GM21528 (cell line): ENCODE measurements around the gene CASZ1.

ENCODE experiments used
- ATAC-seq: cut with Tn5 transposase; IDR thresholded peaks from one replicate; pipeline ENCODE4 v1.9.1; 2021; ENCODE audit warnings: mild to moderate bottlenecking, moderate library complexity; ENCODE audit not compliant: unreplicated experiment, low FRiP score

CASZ1 gene

GRCh38 chr1:10756842-10757241 is 39.6 kb downstream of the CASZ1 start:
- ATAC-seq = no peak

- ATAC-seq = no peak
These were observed 40.4 kb downstream of the CASZ1 start for GRCh38 chr1:10755970-10756521.

GRCh38 chr1:10754568-10755329 is 41.7 kb downstream of the CASZ1 start:
- ATAC-seq = no peak

GRCh38 chr1:10753299-10753698 is 43.1 kb downstream of the CASZ1 start:
- no peak for ATAC-seq

GRCh38 chr1:10751561-10752085 is 44.8 kb downstream of the CASZ1 start:
- ATAC-seq = no peak

GRCh38 chr1:10751160-10751559 is 45.3 kb downstream of the CASZ1 start:
- ATAC-seq = no peak

GRCh38 chr1:10745886-10746455 is 50.5 kb downstream of the CASZ1 start:
- ATAC-seq = no peak

- no peak for ATAC-seq
These were observed 51.1 kb downstream of the CASZ1 start for GRCh38 chr1:10745383-10745782.

- ATAC-seq = no peak
These were observed 51.7 kb downstream of the CASZ1 start for GRCh38 chr1:10744654-10745238.

- ATAC-seq = no peak
These were observed 52.4 kb downstream of the CASZ1 start for GRCh38 chr1:10744029-10744428.

GRCh38 chr1:10741696-10742095 is 54.8 kb downstream of the CASZ1 start:
- no peak for ATAC-seq

GRCh38 chr1:10740123-10740522 is 56.3 kb downstream of the CASZ1 start:
- ATAC-seq = no peak

- no peak for ATAC-seq
These were observed 56.9 kb downstream of the CASZ1 start for GRCh38 chr1:10739589-10739988.

- no peak for ATAC-seq
These were observed 58.1 kb downstream of the CASZ1 start for GRCh38 chr1:10738061-10739058.

GRCh38 chr1:10737651-10738050 is 58.8 kb downstream of the CASZ1 start:
- no peak for ATAC-seq

GRCh38 chr1:10736634-10737586 is 59.5 kb downstream of the CASZ1 start:
- no peak for ATAC-seq

- ATAC-seq = no peak
These were observed 60.7 kb downstream of the CASZ1 start for GRCh38 chr1:10735563-10736305.

- no peak for ATAC-seq
These were observed 61.4 kb downstream of the CASZ1 start for GRCh38 chr1:10734962-10735544.
